Measurements from ENCODE around the gene PLAC8.
A peak's percentile ranks its signal among the peaks of the same experiment; 100 is the strongest.
"Not testable (repeated sequence)": the region's sequence is repeated elsewhere in the genome, so short reads cannot be mapped to it uniquely, and the experiment has no call there.

The PLAC8 gene

DNA sequence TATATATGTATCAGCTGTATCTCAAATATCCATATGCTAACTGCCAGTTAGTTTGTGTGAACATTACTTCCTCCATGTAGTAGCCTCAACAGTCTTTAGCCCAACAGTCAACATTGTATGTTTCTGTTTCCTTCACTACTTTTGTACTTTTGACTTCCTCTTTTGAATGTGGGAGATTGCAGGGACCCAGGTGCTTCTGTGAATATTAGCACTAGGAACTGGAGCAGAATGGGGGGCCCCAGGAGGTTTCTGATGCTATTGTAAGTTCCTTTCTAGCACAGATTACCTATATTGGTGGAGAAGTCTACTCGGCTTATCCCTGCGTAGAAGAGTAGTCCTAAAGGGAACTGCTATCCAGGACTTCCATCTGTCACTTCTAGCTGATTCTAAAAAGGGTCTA, 2.3 kb downstream of the PLAC8 start:
- ATAC-seq (no peak), DNase-seq (peak; percentile 28)

DNA sequence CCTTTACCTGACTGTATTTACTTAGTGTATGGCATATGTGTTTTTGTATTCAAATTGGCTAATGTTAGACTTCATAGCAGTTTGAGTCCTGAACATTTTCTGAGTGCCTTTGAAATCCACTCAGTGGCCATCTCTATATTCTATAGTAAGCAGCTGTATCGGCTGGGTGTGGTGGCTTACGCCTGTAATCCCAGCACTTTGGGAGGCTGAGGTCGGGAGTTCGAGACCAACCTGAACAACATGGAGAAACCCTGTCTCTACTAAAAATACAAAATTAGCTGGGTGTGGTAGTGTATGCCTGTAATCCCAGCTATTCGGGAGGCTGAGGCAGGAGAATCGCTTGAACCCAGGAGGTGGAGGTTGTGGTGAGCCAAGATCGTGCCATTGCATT, 2.8 kb downstream of the PLAC8 start:
- ATAC-seq, result not testable (repeated sequence)
- peak; percentile 22 for DNase-seq

GRCh38 chr4:83110970-83111750, 3.4 kb downstream of the PLAC8 start:
- ATAC-seq, result no peak
- peak; percentile 16 for DNase-seq

- peak; percentile 79 for ATAC-seq
- DNase-seq, result peak; percentile 93
These were observed 4.1 kb downstream of the PLAC8 start for GRCh38 chr4:83110223-83110945.

DNA sequence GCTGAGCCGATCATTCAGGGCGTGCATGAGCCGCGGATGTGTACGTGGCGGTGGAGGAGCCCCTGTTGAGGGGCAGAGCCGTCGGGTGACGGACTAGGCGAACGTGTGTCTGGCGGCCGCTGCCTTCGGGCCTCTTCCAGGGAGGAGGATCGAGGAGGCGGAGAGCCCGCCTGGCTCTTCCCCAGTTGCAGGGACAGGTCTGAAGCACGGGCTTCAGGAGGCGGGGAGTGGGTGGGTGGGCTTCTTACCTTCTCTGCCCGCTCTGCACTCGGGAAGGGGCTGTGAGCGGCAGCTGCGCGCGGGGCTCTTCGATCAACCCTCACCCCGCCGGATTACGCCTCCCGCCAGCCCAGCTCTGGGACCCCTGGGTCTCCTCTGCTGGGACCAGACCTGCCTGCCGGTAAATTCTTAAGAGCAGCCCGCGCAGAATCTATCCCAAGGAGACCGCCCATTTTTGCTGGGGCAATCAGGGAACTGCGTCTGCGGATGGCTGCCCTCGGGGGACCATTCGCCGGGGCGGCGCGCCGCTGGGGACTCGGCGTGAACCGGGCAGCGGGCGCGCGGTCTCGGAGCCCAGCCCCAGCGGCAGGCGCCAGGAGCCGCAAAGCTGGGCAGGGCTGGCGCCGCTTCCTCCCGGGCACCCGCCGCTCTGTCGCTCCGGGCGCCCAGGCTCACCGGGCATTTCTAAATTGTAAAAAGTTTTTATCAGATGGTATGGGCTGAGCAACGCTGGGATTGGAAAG, 4.9 kb downstream of the PLAC8 start:
- peak; percentile 71 for DNase-seq
- ATAC-seq, result peak; percentile 45

DNA sequence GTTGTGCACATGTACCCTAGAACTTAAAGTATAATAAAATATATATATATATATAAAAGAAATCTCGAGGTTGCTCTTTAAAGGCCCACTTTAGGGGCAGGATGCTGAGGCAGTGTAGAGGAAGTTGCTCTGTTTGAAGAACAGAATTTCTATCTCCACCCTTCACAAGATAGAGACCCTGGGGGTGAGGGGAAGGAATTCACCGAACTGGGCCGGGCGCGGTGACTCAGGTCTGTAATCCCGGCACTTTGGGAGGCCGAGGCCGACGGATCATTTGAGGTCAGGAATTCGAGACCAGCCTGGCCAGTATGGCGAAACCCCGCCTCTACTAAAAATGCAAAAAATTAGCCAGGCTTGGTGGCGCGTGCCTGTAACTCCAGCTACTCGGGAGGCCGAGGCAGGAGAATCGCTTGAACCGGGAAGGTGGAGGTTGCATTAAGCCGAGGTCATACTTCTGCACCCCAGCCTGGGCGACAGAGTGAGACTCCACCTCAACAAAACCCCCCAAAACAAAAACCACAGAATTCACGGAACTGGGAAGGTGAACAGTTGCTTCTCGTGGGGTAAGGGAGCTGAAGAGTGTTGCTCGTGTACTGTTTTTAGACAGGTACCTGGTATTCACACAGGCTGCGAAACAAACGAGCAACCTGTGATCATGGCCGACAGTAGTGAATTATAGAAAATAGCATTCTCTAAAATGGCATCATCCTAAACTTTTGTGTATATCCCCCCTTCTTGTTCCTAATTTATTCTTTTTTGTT, 6.2 kb downstream of the PLAC8 start:
- no peak for ATAC-seq

DNA sequence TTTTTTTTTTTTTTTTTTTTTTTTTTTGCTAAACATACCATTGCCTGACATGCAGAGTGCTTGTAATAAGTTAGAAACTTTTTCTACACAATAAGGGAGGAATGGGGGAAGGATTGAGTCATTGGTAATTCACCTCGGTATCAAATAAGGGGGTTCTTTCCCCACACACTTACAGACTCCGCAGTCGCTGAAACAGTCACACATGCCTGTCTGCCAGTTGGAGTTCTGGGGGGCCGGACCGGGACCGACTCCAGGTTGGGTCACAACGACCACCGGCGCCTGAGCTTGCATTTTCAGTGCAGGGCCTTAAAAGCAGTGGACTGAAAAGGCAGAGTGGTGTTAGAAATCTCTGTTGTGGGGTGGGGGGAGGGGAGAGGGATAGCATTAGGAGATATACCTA, 6.9 kb downstream of the PLAC8 start:
- ATAC-seq (peak; percentile 21), DNase-seq (peak; percentile 68)

More for the DNA sequence above, 6.2 kb downstream of the PLAC8 start:
- peak; percentile 46 for DNase-seq

GRCh38 chr4:83104991-83105390, 9.5 kb downstream of the PLAC8 start:
- DNase-seq (no peak), ATAC-seq (no peak)

GRCh38 chr4:83096397-83096796, 18.1 kb downstream of the PLAC8 start:
- ATAC-seq (no peak), DNase-seq (no peak)

DNA sequence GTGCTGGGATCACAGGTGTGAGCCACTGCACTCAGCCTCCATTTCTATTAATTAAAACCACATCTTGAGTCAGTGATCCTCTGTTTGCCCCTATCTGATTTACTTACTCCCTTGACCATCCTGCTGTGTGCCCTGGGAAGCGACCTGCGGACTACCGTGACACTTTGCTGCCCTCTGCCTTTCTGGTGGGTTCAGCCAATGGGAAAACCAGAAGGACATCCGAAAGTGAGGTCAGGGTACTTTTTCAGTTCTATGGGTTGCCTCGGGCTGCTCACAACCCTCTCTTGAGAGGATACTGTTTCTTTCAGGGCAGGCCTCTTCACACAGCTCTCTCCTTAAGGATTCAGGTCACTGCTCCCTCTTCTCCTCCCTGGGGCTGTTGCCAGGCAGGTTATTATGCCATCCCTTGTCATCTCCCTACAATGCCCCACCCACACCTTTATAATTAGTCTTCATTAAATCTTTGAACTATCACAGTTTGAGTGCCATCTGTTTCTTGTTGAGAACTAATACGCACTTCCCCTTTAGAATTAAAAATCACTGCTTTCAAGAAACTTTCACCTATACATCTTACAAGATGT, 21.4 kb downstream of the PLAC8 start:
- no peak for ATAC-seq
- DNase-seq, result no peak

GRCh38 chr4:83089410-83090157, 24.9 kb downstream of the PLAC8 start:
- DNase-seq (no peak), ATAC-seq (no peak)

GRCh38 chr4:83084956-83085355, 29.6 kb downstream of the PLAC8 start:
- DNase-seq, ATAC-seq: not testable (repeated sequence)

- peak; percentile 94 for ATAC-seq
- peak; percentile 51 for DNase-seq
These were observed 30.5 kb downstream of the PLAC8 start for GRCh38 chr4:83083925-83084475.

DNA sequence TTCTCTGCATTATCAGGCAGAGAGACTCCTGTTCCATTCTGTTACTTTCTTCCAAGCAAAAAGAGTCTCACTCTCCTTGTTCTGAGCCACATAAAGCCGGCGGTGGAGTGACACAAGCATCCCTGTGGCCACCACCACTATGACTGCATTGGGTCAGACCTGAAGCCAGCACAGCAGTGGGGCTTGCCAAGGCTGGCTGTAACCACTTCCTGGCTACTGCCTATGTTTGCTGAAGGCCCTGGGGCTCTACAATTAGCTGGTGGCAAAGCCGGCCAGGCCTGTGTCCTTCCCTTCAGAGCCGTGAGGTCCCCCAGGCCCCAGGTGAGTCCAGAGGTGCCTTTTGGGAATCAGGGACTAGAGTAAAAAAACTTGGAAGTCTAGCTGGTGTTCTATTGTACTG, 31.8 kb downstream of the PLAC8 start:
- DNase-seq (no peak), ATAC-seq (no peak)

DNA sequence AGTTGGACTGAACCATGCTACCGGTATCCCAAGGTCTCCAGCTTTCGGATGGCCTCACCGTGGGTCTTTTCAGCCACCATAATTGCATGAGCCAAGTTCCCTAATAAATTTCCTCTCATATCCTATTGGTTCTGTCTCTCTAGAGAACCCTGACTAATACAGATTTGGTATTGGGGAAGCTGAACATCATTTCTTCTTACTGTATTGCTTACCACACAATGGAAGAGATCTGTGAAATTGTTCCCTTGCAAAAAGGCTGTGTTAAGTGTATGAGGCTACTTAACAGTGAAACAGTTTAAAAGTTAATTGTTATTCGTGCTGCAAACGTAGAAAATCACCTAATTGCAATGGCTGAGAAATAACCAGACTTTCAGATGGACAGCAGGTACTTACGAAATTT, 34.0 kb downstream of the PLAC8 start:
- DNase-seq, result no peak
- no peak for ATAC-seq

- no peak for DNase-seq
- ATAC-seq, result no peak
These were observed 39.0 kb downstream of the PLAC8 start for GRCh38 chr4:83075311-83076095.

DNA sequence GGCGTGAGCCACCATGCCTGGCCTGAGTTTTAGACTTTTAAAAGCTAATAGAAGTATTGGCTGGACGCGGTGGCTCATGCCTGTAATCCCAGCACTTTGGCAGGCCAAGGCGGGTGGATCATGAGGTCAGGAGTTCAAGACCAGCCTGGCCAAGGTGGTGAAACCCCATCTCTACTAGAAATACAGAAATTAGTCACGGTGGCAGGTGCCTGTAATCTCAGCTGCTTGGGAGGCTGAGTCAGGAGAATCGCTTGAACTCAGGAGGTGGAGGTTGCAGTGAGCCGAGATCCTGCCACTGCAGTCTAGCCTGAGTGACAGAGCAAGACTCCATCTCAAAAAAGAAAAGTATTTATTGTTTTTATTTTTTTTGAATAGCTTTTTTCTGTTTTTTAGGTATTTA, 39.7 kb downstream of the PLAC8 start:
- peak; percentile 28 for DNase-seq
- peak; percentile 13 for ATAC-seq

DNA sequence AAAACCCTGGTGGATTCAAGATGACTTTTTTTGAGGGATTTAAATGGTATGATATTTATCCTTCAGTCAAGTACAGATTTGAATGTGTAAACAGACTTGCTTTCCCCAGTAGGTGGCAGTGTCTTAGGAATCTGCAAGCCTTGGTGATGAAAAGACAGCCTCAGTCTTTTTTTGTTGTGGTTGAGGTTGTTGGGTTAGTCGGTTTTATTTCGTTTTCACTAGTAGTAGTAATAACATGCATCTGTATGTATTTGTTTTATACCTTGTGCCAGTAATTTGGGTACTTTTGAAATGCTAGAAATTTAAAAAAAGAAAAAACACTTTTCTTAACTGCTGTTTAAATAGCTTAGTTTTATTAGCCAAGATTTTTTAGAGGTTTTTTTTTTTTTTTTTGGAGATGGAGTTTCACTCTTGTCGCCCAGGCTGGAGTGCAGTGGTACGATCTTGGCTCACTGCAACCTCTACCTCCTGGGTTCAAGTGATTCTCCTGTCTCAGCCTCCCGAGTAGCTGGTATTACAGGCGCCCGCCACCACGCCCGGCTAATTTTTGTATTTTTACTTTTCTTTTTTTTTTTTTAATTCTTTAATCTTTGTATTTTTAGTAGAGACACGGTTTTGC, 40.3 kb downstream of the PLAC8 start:
- ATAC-seq, result peak; percentile 93

DNA sequence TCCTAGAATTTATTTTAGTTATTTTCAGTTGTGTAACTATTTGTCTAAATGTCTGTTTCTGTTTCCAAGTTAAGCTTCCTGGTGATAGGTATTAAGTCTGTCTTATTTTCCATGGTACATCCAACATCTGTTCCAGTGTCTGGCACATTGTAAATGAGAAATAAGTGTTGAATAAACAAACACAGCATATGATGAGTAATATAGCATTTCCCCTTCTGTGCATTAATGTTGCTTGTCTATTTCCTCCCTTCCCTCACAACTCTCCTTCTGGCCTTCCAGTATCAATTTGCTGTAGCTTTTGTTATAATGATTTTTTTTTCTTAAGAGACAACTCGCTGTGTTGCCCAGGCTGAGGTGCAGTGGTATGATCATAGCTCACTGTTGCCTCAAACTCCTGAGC, 43.4 kb downstream of the PLAC8 start:
- ATAC-seq (no peak), DNase-seq (no peak)

More for the DNA sequence above, 40.3 kb downstream of the PLAC8 start:
- peak; percentile 53 for DNase-seq
